ENCODE data around the gene CMTM3. TPM values are rescaled to one million over a fixed set of nuclear protein-coding genes. Genes with fewer than 3 reads are reported as not detected.
A peak's percentile ranks its signal among the peaks of the same experiment; 100 is the strongest.
"Not testable (repeated sequence)": the region's sequence is repeated elsewhere in the genome, so short reads cannot be mapped to it uniquely, and the experiment has no call there.

The CMTM3 gene
- total RNA-seq, 1 donor from 2014 or later, result 62.4 TPM

DNA sequence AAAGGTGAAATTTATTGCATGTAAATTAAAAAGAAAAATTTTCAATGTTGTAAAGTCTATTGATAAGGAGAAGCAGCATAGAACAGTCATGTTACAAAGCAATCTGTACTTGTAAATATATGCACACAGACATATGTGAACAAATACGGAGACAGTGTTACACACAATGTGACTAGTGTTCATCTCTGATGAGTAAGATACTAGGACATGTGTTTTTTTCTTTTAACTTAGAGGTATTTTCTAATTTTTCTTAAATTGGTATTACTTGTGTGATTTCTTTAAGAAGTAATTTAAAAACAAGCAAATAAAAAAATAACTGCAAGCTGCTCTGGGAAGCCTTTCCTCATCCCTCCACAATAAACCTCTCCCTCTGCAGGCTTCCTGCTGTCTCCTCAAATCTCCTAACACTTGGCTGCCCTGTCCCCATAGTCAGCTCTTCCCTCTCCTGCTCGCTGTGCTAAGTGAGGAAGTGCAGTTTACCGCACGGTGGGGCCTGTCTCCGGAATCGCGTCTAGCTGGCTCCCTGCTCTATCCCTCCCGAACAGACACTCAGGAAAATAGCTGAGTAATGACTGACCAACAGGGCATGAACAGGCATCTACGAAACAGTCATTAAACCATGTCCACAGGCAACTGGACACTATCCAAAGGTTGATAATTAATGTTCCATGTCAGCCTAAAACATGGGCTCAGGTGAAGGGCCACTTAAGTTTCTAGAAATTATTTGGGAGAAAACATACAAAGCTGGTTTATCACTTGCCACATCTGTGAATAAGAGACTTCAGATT lies 56.1 kb downstream of the CMTM3 start:
- H2AFZ ChIP-seq (ENCODE audit: low read depth, low read length), result no peak overlapping the region
- no peaks in the 10 kb centered on the region for H3K79me2 ChIP-seq (ENCODE audit: insufficient read depth, low read length)
- peak overlapping the region; percentile 96 for H3K27ac Mint-ChIP-seq (ENCODE audit: unreplicated experiment)
- no peaks in the 10 kb centered on the region for H3K36me3 Mint-ChIP-seq (ENCODE audit: low read depth, unreplicated experiment)
- no peaks in the 10 kb centered on the region for H3K27me3 ChIP-seq (ENCODE audit: insufficient read depth, low read length)
- no peaks in the 10 kb centered on the region for H3K27me3 Mint-ChIP-seq (ENCODE audit: low read depth, unreplicated experiment)
- TF ChIP-seq, protein P1, sequence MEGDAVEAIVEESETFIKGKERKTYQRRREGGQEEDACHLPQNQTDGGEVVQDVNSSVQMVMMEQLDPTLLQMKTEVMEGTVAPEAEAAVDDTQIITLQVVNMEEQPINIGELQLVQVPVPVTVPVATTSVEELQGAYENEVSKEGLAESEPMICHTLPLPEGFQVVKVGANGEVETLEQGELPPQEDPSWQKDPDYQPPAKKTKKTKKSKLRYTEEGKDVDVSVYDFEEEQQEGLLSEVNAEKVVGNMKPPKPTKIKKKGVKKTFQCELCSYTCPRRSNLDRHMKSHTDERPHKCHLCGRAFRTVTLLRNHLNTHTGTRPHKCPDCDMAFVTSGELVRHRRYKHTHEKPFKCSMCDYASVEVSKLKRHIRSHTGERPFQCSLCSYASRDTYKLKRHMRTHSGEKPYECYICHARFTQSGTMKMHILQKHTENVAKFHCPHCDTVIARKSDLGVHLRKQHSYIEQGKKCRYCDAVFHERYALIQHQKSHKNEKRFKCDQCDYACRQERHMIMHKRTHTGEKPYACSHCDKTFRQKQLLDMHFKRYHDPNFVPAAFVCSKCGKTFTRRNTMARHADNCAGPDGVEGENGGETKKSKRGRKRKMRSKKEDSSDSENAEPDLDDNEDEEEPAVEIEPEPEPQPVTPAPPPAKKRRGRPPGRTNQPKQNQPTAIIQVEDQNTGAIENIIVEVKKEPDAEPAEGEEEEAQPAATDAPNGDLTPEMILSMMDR (IDR thresholded peaks at IDR 0.05; ENCODE audit: insufficient read depth, low read depth, low read length), result peak; percentile 11
- TF ChIP-seq EZH2 (IDR thresholded peaks at IDR 0.05; ENCODE audit: insufficient read depth, low read length), result no peak
- peaks cover 4% of the 10 kb centered on the region for H4K20me1 ChIP-seq (ENCODE audit: insufficient read depth, low read length)
- no peaks in the 10 kb centered on the region for H3K9me3 ChIP-seq (ENCODE audit: insufficient read depth, low read depth, low read length)
- DNase-seq (ENCODE audit: low read depth) (peak; percentile 88), FAIRE-seq (peak; percentile 49)
- peak overlapping the region; percentile 39 for H3K27ac ChIP-seq (ENCODE audit: low read depth, low read length)
- H3K4me3 ChIP-seq (ENCODE audit: insufficient read depth, low read depth, low read length), result no peak overlapping the region
- H3K9me3 Mint-ChIP-seq (ENCODE audit: unreplicated experiment), result no peaks in the 10 kb centered on the region
- H3K9ac ChIP-seq (ENCODE audit: low read length), result peak overlapping the region; percentile 35
- peak overlapping the region; percentile 33 for H3K4me2 ChIP-seq (ENCODE audit: low read length)
- H3K4me3 Mint-ChIP-seq (ENCODE audit: unreplicated experiment), result peak overlapping the region; percentile 69
- H3K4me1 Mint-ChIP-seq (ENCODE audit: low read depth, unreplicated experiment), result peaks cover 16% of the 10 kb centered on the region
- H3K36me3 ChIP-seq (ENCODE audit: insufficient read depth, low read length), result no peaks in the 10 kb centered on the region
- peaks cover 23% of the 10 kb centered on the region for H3K4me1 ChIP-seq (ENCODE audit: insufficient read depth, low read length)

DNA sequence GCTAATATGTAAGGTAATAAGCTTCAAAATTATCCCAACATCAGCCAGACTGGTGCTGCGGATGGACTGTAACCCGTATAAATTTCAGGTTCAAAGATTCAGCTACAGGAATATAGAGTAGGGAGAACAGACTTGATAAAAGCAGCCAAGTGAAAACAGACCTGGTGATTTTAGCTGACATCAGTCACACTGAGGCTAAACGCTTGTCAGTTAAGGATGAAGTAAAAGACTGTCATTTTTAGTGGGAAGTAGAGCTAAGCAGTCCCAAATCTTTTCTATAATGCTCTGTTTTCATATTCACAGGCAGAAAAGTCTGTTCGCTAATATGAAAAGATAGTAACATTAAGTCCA lies 56.7 kb downstream of the CMTM3 start:
- no peak for DNase-seq (ENCODE audit: low read depth)
- Histone ChIP-seq H4K20me1 (ENCODE audit: insufficient read depth, low read length) (peaks cover 4% of the 10 kb centered on the region), H3K36me3 (ENCODE audit: insufficient read depth, low read length) (no peaks in the 10 kb centered on the region), H3K9me3 (ENCODE audit: insufficient read depth, low read depth, low read length) (no peaks in the 10 kb centered on the region), H3K4me1 (ENCODE audit: insufficient read depth, low read length) (peaks cover 23% of the 10 kb centered on the region), H3K79me2 (ENCODE audit: insufficient read depth, low read length) (no peaks in the 10 kb centered on the region), H3K27ac (ENCODE audit: low read depth, low read length) (peak overlapping the region; percentile 39), H3K9ac (ENCODE audit: low read length) (peak overlapping the region; percentile 35), H3K4me3 (ENCODE audit: insufficient read depth, low read depth, low read length) (no peak overlapping the region), H3K4me2 (ENCODE audit: low read length) (peak overlapping the region; percentile 33), H3K27me3 (ENCODE audit: insufficient read depth, low read length) (no peaks in the 10 kb centered on the region), H2AFZ (ENCODE audit: low read depth, low read length) (no peak overlapping the region)
- no peaks in the 10 kb centered on the region for H3K9me3 Mint-ChIP-seq (ENCODE audit: unreplicated experiment)
- no peaks in the 10 kb centered on the region for H3K36me3 Mint-ChIP-seq (ENCODE audit: low read depth, unreplicated experiment)
- no peaks in the 10 kb centered on the region for H3K27me3 Mint-ChIP-seq (ENCODE audit: low read depth, unreplicated experiment)
- TF ChIP-seq, protein P1 (IDR thresholded peaks at IDR 0.05; ENCODE audit: insufficient read depth, low read depth, low read length), result no peak
- TF ChIP-seq EZH2 (IDR thresholded peaks at IDR 0.05; ENCODE audit: insufficient read depth, low read length), result no peak
- FAIRE-seq, result no peak
- H3K4me3 Mint-ChIP-seq (ENCODE audit: unreplicated experiment), result no peak overlapping the region
- H3K27ac Mint-ChIP-seq (ENCODE audit: unreplicated experiment), result peak overlapping the region; percentile 96
- peaks cover 16% of the 10 kb centered on the region for H3K4me1 Mint-ChIP-seq (ENCODE audit: low read depth, unreplicated experiment)

DNA sequence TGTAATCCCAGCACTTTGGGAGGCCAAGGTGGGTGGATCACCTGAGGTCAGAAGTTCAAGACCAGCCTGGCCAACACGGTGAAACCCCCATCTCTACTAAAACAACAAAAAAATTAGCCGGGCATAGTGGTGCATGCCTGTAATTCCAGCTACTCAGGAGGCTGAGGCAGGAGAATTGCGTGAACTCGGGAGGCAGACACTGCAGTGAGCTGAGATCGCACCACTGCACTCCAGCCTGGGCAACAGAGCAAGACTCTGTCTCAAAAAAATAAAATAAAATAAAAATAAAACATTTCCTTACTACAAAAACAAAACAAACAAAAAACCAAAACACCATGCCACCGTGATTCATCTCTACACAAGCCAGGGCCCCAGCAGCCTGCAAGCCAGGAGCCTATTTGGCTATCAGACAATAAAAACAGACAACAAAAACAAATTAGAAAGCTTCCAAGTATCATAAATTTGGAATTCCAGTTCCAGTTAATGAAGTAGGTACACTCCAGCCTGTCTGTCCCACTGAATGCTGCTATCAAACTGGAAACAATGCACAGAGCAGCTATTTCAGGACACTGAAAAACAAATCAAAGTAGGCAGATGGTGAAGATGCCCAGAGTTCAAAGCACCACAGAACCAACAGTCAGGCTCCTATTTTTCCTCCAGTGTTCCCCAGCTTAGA lies 57.3 kb downstream of the CMTM3 start:
- Histone ChIP-seq H3K9ac (ENCODE audit: low read length) (peak overlapping the region; percentile 34), H3K4me1 (ENCODE audit: insufficient read depth, low read length) (peaks cover 23% of the 10 kb centered on the region)
- H3K4me3 Mint-ChIP-seq (ENCODE audit: unreplicated experiment); H3K79me2 ChIP-seq (ENCODE audit: insufficient read depth, low read length); DNase-seq (ENCODE audit: low read depth); H3K9me3 ChIP-seq (ENCODE audit: insufficient read depth, low read depth, low read length); H4K20me1 ChIP-seq (ENCODE audit: insufficient read depth, low read length); H3K27me3 ChIP-seq (ENCODE audit: insufficient read depth, low read length); H3K27ac ChIP-seq (ENCODE audit: low read depth, low read length); H3K4me2 ChIP-seq (ENCODE audit: low read length); H2AFZ ChIP-seq (ENCODE audit: low read depth, low read length); H3K9me3 Mint-ChIP-seq (ENCODE audit: unreplicated experiment); H3K4me3 ChIP-seq (ENCODE audit: insufficient read depth, low read depth, low read length); H3K27me3 Mint-ChIP-seq (ENCODE audit: low read depth, unreplicated experiment); FAIRE-seq; H3K36me3 ChIP-seq (ENCODE audit: insufficient read depth, low read length); H3K36me3 Mint-ChIP-seq (ENCODE audit: low read depth, unreplicated experiment): not testable (repeated sequence)
- H3K27ac Mint-ChIP-seq (ENCODE audit: unreplicated experiment), result peak overlapping the region; percentile 86
- H3K4me1 Mint-ChIP-seq (ENCODE audit: low read depth, unreplicated experiment), result peaks cover 16% of the 10 kb centered on the region

Measured in astrocyte (in vitro differentiated cells and primary cell).